Tibial nerve (tissue), 4 donors: ENCODE results near the gene HSCB. TPM values are rescaled to one million over a fixed set of nuclear protein-coding genes. Genes with fewer than 3 reads are reported as not detected.
"Not testable (repeated sequence)": the region's sequence is repeated elsewhere in the genome, so short reads cannot be mapped to it uniquely, and the experiment has no call there.

Source experiments
- DNase-seq, 2 donors: peaks; one replicate each; pipeline ENCODE4 v3.0.0-alpha.2; 2019; ENCODE audit warnings: low spot score in 2 of 2
- H3K27ac ChIP-seq, 4 donors: fragments of 200-600 bp; sonication (generic) in 3 of 4; one replicate each; pipeline ENCODE4 v1.5.1; 2017 to 2019; ENCODE audit warnings: mild to moderate bottlenecking in 1 of 4
- H3K27me3 ChIP-seq, 2 donors: fragments of 200-600 bp; sonication (generic) in 1 of 2; one replicate each; pipeline versions ENCODE4 v1.5.1 to v1.6.0; 2017 to 2019
- H3K36me3 ChIP-seq, 3 donors: fragments of 200-600 bp; sonication (generic); one replicate each; pipeline ENCODE4 v1.5.1; 2018 to 2019
- H3K4me1 ChIP-seq, 4 donors: fragments of 200-600 bp; sonication (generic) in 3 of 4; one replicate each; pipeline ENCODE4 v1.5.1; 2017 to 2019
- H3K4me3 ChIP-seq, 4 donors: fragments of 200-600 bp; sonication (generic) in 3 of 4; one replicate each; pipeline ENCODE4 v1.5.1; 2017 to 2019; ENCODE audit warnings: mild to moderate bottlenecking in 1 of 4, moderate library complexity in 1 of 4
- H3K9me3 ChIP-seq, 4 donors: fragments of 200-600 bp; sonication (generic) in 3 of 4; one replicate each; pipeline ENCODE4 v1.5.1; 2017 to 2019
- CTCF ChIP-seq, 5 experiments: fragments of 200-600 bp in 3 of 5; fragments of 450-650 bp in 2 of 5; sonication (generic) in 3 of 5; IDR thresholded peaks; one replicate each; pipeline ENCODE4 v1.5.1; 2016 to 2019; ENCODE audit warnings: antibody characterized with exemption in 5 of 5, mild to moderate bottlenecking in 3 of 5, moderate library complexity in 2 of 5
- EP300 ChIP-seq, 2 donors: sonication (generic); formaldehyde crosslinking; IDR thresholded peaks; one replicate each; pipeline ENCODE4 v1.6.1; 2017; ENCODE audit warnings: antibody characterized with exemption in 2 of 2, mild to moderate bottlenecking in 1 of 2
- POLR2A ChIP-seq, 2 donors: fragments of 450-650 bp; IDR thresholded peaks; one replicate each; pipeline ENCODE4 v1.6.1; 2017; ENCODE audit warnings: antibody characterized with exemption in 2 of 2, mild to moderate bottlenecking in 2 of 2, moderate library complexity in 2 of 2
- WGBS, 2 donors: methylation state at CpG; one replicate each; pipeline ENCODE4 v1.1.5; 2018; 5-methylcytosine and 5-hydroxymethylcytosine counted together
- total RNA-seq, 4 donors: library from RNA; depleted of rRNA; stranded (reverse); fragments of >200 nt; gene quantifications; one replicate each; pipeline ENCODE4 v1.1.0, GENCODE V29; 2016

Gene HSCB
- total RNA-seq, result 10 to 100 TPM; 20.0 to 38.7 (median 27.0) TPM

- peak within 1 kb of the TSS; percentile 91 to 100 (median 98) for H3K27ac ChIP-seq
- DNase-seq, result peak; percentile 98
- WGBS, 2 donors, result 0 to 1% methylated on average over 49 to 52 of the region's 54 CpGs
- H3K36me3 ChIP-seq, result peaks cover 0 to 37% (median 4%) of the 10 kb centered on the region in 3 donors
- no peaks in the 10 kb centered on the region for H3K9me3 ChIP-seq
- TF ChIP-seq CTCF (IDR thresholded peaks at IDR 0.05), result peak in 3 of 5 experiments; percentile 9 to 47 (median 14)
- TF ChIP-seq EP300 (IDR thresholded peaks at IDR 0.05), result peak; percentile 65 to 92
- TF ChIP-seq POLR2A (IDR thresholded peaks at IDR 0.05), result peak; percentile 65 to 71
- H3K27me3 ChIP-seq, result no peaks in the 10 kb centered on the region
- peak within 1 kb of the TSS; percentile 83 to 99 (median 96) for H3K4me3 ChIP-seq
- peaks cover 0 to 22% (median 0%) of the 10 kb centered on the region in 4 donors for H3K4me1 ChIP-seq
Measured at GRCh38 chr22:28741785-28742561, at the start of gene HSCB, which contains the start of gene CHEK2. Gene HSCB (plus strand): TSS chr22:28742039. CDS start chr22:28742096, 57 bp downstream. Gene CHEK2 (minus strand): TSS chr22:28741820. CDS start chr22:28734721, 7,099 bp downstream.

DNA sequence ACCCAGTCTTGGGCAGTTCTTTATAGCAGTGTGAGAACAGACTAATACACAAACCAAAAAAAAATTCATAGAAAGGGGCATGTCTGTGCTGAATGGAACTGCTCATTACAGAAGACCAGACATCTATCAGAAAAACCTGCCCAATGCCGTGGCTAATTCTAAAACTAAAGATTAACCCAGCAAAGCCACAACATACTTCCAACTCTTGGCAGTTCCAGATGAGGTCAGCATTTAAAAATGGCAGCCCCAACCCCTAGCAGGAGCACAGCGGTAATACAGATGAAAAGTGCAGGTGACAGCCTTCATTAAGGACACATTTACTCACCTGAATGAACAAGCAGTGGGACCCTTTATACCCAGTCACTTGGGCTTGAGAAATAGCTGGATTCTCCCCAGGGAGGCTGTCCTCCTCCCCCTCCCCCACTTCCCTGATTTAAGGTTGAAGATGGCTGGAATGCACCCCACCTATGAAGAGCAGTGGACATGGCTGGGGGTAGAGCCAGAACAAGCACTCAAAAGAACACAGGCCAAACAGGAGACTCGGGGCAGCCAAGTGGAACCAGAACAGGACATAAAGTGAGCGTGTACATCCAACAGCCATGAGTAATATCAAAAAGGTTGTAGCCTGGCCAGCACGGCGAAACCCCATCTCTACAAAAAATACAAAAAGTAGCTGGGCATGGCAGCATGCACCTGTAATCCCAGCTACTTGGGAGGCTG is 48.6 kb upstream of the HSCB start:
- WGBS, 2 donors, result 93 to 94% methylated on average over 6 of the region's 6 CpGs
- not testable (repeated sequence) for H3K27ac ChIP-seq, H3K4me3 ChIP-seq, H3K4me1 ChIP-seq, DNase-seq, H3K27me3 ChIP-seq, H3K9me3 ChIP-seq
- peaks cover 0 to 21% (median 0%) of the 10 kb centered on the region in 3 donors for H3K36me3 ChIP-seq

DNA sequence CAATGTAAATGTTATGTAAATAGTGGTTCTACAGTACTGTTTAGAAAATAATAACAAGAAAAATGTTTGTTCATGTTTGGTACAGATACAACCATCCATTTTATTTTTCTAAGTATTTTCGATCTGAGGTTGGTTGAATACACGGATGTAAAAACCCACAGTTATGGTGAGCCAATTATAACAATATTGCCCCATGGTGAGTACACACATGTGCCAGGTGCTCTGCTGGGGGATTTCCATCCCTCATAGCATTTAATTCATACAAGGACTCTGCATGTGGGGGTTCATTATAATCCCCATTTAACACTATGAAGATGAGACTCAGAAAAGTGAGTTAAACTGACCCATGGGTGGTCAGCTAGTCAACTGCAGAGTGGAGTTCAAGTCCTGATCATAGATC is 38.9 kb upstream of the HSCB start:
- TF ChIP-seq CTCF (IDR thresholded peaks at IDR 0.05) (no peak), POLR2A (IDR thresholded peaks at IDR 0.05) (no peak), EP300 (IDR thresholded peaks at IDR 0.05) (no peak)
- WGBS, 2 donors, result 92 to 94% methylated on average over 2 of the region's 2 CpGs
- Histone ChIP-seq H3K27ac (no peak overlapping the region), H3K27me3 (no peaks in the 10 kb centered on the region), H3K36me3 (peaks cover 0 to 12% (median 0%) of the 10 kb centered on the region in 3 donors), H3K4me3 (no peak overlapping the region), H3K9me3 (no peaks in the 10 kb centered on the region), H3K4me1 (no peaks in the 10 kb centered on the region)
- no peak for DNase-seq

- H3K4me3 ChIP-seq, result no peak overlapping the region
- H3K27me3 ChIP-seq, result no peaks in the 10 kb centered on the region
- H3K9me3 ChIP-seq, result no peaks in the 10 kb centered on the region
- DNase-seq, result no peak
- H3K4me1 ChIP-seq, result no peaks in the 10 kb centered on the region
- TF ChIP-seq CTCF (IDR thresholded peaks at IDR 0.05) (no peak), POLR2A (IDR thresholded peaks at IDR 0.05) (no peak), EP300 (IDR thresholded peaks at IDR 0.05) (no peak)
- peaks cover 0 to 12% (median 0%) of the 10 kb centered on the region in 3 donors for H3K36me3 ChIP-seq
- H3K27ac ChIP-seq, result no peak overlapping the region
Measured at GRCh38 chr22:28703436-28703835, 38.4 kb upstream of the HSCB start.

DNA sequence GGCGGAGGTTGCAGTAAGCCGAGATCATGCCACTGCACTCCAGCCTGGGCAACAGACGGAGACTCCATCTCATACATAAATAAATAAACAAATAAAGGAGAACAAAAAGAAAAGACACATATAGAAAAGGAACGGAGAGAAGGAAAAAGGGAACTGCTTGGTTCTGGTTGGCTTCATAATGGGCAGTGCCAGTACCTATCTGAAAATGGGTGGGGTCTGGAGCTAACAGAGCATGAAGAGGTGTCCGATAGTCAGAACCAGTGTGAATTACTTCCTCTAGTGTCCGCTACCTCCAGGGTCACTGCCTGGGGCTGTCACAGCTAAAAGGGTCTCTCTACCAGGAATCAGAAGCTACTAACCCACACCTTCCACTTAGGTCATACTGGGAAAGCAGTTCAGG is 35.0 kb upstream of the HSCB start:
- H3K27me3 ChIP-seq, result no peaks in the 10 kb centered on the region
- no peaks in the 10 kb centered on the region for H3K9me3 ChIP-seq
- TF ChIP-seq POLR2A (IDR thresholded peaks at IDR 0.05), result no peak
- TF ChIP-seq EP300 (IDR thresholded peaks at IDR 0.05), result no peak
- no peak for TF ChIP-seq CTCF (IDR thresholded peaks at IDR 0.05)
- H3K27ac ChIP-seq, result no peak overlapping the region
- H3K4me3 ChIP-seq, result no peak overlapping the region
- peaks cover 0 to 21% (median 7%) of the 10 kb centered on the region in 4 donors for H3K4me1 ChIP-seq
- 88 to 93% methylated on average over 6 of the region's 6 CpGs for WGBS, 2 donors
- DNase-seq, result no peak
- peaks cover 0 to 7% (median 0%) of the 10 kb centered on the region in 3 donors for H3K36me3 ChIP-seq
